IPS-18a (cell line): Measurements from ENCODE around the gene SATB2.

ENCODE experiments used
- H3K27ac ChIP-seq: one replicate; pipeline ENCODE4 v1.5.1; 2013; ENCODE audit warnings: low read length
- H3K27me3 ChIP-seq: one replicate; pipeline ENCODE4 v1.6.1; 2013; ENCODE audit warnings: mild to moderate bottlenecking, low read length; ENCODE audit not compliant: control insufficient read depth, insufficient read depth
- H3K36me3 ChIP-seq: one replicate; pipeline ENCODE4 v1.6.1; 2013; ENCODE audit warnings: low read depth, low read length; ENCODE audit not compliant: control insufficient read depth
- H3K4me1 ChIP-seq: one replicate; pipeline ENCODE4 v1.6.1; 2013; ENCODE audit warnings: low read depth, low read length; ENCODE audit not compliant: control insufficient read depth
- H3K4me3 ChIP-seq: one replicate; pipeline ENCODE4 v1.5.1; 2013; ENCODE audit warnings: low read length
- H3K9ac ChIP-seq: one replicate; pipeline ENCODE4 v1.6.1; 2013; ENCODE audit warnings: mild to moderate bottlenecking, low read length, moderate library complexity
- H3K9me3 ChIP-seq: one replicate; pipeline ENCODE4 v1.6.1; 2013; ENCODE audit warnings: low read depth, low read length; ENCODE audit not compliant: control insufficient read depth

SATB2 gene

GRCh38 chr2:199464606-199465352, 7.0 kb upstream of the SATB2 start:
- Histone ChIP-seq H3K27me3 (peaks cover 100% of the 10 kb centered on the region), H3K9ac (no peak overlapping the region), H3K4me1 (peaks cover 42% of the 10 kb centered on the region), H3K9me3 (no peaks in the 10 kb centered on the region), H3K36me3 (no peaks in the 10 kb centered on the region), H3K4me3 (peak overlapping the region; percentile 62), H3K27ac (no peak overlapping the region)

- peaks cover 92% of the 10 kb centered on the region for H3K27me3 ChIP-seq
- no peaks in the 10 kb centered on the region for H3K36me3 ChIP-seq
- no peak overlapping the region for H3K9ac ChIP-seq
- H3K9me3 ChIP-seq: no peaks in the 10 kb centered on the region
- H3K4me1 ChIP-seq: peaks cover 38% of the 10 kb centered on the region
- H3K4me3 ChIP-seq: peak overlapping the region; percentile 62
- no peak overlapping the region for H3K27ac ChIP-seq
Observed at GRCh38 chr2:199463708-199464605, 6.2 kb upstream of the SATB2 start.

DNA sequence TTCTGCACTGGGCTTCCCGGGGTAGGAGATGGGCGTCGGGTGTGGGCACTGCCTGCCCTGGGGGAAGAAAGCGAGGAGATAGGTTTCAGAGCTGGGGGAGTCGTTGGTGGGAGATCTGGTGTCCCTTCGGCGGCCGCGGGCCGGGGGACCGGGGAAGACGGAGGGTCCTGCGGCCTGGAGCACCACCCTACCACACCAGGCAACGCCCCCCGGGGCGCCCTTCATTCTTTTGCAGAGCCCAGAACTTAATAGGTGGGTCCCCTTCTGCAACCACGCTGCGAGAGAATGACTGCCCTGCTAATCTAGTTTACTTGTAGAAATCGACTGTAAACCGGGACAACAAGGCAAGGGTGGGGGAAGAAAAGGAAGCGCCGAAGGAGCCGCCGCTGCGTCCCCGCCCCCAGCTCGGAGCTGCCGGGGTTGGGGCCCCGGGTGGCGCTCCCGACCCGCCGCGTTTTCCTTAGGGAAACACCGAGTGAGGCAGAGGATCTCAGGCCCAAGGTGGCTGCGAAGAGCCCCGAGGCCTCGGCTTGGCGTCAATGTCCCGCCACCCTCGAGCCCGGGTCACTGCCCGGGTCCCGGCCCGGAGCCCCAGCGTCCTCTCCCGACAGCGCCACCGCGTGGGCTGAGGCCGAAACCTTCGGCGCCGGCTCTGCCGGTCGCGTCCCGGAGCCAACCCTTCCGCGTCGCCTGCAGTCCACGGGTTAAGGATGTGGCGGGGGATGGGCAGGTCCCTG, 5.4 kb upstream of the SATB2 start:
- Histone ChIP-seq H3K27ac (no peak overlapping the region), H3K27me3 (peaks cover 83% of the 10 kb centered on the region), H3K9me3 (no peaks in the 10 kb centered on the region), H3K4me3 (peak overlapping the region; percentile 62), H3K9ac (no peak overlapping the region), H3K36me3 (no peaks in the 10 kb centered on the region), H3K4me1 (peaks cover 36% of the 10 kb centered on the region)

GRCh38 chr2:199462347-199462955, 4.7 kb upstream of the SATB2 start:
- peak overlapping the region; percentile 62 for H3K4me3 ChIP-seq

GRCh38 chr2:199461711-199462346, 4.1 kb upstream of the SATB2 start:
- Histone ChIP-seq H3K36me3 (no peaks in the 10 kb centered on the region), H3K27ac (no peak overlapping the region), H3K4me1 (peaks cover 28% of the 10 kb centered on the region), H3K4me3 (peak overlapping the region; percentile 62), H3K27me3 (peaks cover 77% of the 10 kb centered on the region), H3K9ac (no peak overlapping the region), H3K9me3 (no peaks in the 10 kb centered on the region)

More at GRCh38 chr2:199462347-199462955, 4.7 kb upstream of the SATB2 start:
- Histone ChIP-seq H3K9ac (no peak overlapping the region), H3K27ac (no peak overlapping the region), H3K9me3 (no peaks in the 10 kb centered on the region), H3K4me1 (peaks cover 30% of the 10 kb centered on the region), H3K36me3 (no peaks in the 10 kb centered on the region), H3K27me3 (peaks cover 77% of the 10 kb centered on the region)

DNA sequence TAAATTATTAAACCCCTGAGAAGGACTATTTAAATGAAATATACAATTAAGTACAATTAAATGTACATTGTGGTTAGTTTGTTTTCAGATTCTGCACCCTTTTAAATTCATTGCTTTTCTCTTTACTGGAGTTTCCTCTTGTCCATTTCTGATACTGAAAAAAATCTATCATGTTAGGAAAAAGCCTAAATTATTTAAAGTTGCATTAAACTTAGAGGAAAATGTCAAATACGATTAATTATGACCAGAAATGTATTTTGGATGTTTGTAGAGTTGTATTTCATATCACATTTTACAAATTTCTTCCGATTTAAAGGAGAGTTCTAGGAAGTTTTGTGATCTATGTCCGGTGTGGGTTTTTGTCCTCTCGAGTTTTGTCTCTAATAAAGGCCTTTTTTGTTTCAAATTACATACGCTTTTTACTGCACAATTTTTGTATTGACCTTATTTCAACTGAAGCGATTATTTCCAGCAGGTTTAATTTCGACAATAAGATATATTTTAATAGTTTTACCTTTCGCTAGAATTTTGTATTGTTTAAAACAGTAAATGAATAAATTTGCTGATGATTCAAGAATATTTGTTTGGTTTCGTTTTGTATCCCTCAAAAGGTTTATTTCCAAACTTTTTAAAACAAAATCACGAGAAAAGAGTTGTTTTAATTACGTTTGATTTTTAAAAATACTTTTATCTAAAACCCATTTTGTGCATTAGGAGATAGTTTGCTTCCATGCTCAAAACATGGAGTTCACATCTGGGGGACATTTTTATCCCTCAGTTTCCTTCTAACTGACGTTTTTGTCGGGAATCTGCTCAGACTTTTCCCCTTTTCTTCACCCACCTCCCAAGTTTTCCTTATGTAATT, 3.3 kb upstream of the SATB2 start:
- no peaks in the 10 kb centered on the region for H3K36me3 ChIP-seq
- H3K9ac ChIP-seq: no peak overlapping the region
- H3K4me3 ChIP-seq: peak overlapping the region; percentile 62
- peaks cover 25% of the 10 kb centered on the region for H3K4me1 ChIP-seq
- peaks cover 76% of the 10 kb centered on the region for H3K27me3 ChIP-seq
- H3K9me3 ChIP-seq: no peaks in the 10 kb centered on the region
- no peak overlapping the region for H3K27ac ChIP-seq

DNA sequence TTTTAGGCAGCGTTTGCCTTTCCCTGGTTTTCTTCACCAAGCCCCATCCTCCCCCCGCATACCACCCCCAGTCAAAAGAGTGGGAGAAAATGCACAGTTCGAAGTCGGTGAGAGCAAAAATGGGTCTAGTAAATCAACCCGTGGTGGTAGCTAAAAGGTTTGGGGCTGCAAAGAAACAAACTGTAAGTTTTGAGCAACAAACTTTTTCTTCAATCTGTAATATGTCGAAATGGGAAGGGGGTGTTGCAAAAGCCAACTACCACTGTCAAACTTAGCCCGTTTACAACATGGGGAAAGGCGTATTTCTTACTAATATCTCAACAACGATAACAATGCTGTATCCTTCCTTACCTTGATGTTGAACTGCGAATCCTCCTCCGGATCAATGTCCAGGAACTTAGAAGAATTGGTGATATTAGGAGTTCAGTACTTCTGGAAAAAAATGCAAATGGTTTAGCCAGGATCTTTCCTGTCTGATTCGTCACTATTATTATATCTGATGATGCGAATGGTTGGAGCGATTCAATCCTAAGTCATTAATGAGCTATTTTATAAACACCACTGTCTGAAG, 2.4 kb upstream of the SATB2 start:
- H3K9ac ChIP-seq: peak overlapping the region; percentile 66
- peaks cover 76% of the 10 kb centered on the region for H3K27me3 ChIP-seq
- H3K4me1 ChIP-seq: peaks cover 28% of the 10 kb centered on the region
- H3K36me3 ChIP-seq: no peaks in the 10 kb centered on the region
- no peak overlapping the region for H3K27ac ChIP-seq
- H3K9me3 ChIP-seq: no peaks in the 10 kb centered on the region
- peak overlapping the region; percentile 91 for H3K4me3 ChIP-seq

DNA sequence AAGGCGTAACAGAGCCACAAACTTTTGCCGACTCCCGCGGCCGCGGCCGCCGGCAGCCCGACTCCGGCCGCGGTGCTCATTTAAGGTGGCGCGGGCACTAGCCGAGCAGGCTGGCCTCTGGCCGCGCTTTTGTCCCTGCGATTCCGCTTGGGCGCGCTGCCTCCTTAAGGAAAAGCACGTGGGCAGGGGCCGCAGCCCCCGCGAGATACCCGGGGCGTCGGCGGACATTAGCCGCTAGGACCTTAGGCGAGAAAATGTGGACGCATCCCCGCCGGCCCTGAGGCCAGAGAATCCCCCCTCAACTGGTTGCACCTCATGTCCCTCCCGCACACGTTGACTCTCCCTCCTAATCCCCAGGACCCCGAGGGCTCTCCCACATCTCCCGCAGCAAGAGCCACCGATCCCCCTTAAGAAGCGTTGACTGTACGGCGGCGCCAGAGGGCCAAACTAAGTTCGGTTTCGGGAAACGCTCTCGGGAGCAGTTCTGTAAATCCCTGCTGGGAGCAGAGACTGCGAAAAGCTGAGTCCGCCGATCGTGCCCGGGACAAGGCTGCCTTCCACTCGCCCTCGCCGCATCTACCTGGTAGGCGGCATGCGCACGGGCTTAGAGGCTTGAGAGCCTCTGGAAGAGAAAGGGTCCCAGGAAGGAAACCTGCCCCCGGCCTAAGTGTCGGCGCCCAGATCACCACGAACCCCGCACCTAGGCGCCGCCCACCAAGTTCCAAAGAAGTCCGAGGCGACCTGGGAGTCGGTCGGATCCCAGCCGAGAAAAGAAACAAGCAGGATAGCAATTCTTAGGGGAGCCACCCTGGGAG, 1.8 kb upstream of the SATB2 start:
- H3K4me3 ChIP-seq: peak overlapping the region; percentile 91
- H3K36me3 ChIP-seq: no peaks in the 10 kb centered on the region
- H3K27ac ChIP-seq: no peak overlapping the region
- peaks cover 26% of the 10 kb centered on the region for H3K4me1 ChIP-seq
- H3K9ac ChIP-seq: peak overlapping the region; percentile 66
- peaks cover 76% of the 10 kb centered on the region for H3K27me3 ChIP-seq
- H3K9me3 ChIP-seq: no peaks in the 10 kb centered on the region

DNA sequence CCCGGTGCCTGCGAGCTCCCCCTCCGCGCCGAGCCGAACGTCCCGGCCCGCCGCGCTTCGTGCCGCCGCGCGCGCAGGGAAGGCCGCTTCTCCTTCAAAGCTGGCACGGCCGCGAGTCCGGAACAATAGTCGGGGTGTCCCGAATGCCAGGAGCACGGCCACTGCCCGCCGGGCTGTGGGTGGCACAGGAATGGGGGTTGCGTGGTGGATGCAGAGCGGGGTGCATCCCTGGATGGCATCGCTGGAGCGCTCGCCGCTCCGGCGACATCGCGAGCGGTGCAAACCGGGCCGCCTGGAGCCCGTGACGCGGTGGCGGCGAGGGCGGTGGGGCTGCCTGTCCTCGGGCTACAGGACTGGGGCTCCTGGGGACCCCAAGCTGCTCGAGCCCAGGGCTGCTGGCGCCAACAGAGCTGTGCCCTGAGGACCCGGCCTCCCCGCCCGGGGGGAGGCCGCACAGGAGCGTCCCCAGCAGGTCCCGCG, 1.1 kb upstream of the SATB2 start:
- Histone ChIP-seq H3K4me1 (peaks cover 26% of the 10 kb centered on the region), H3K27me3 (peaks cover 76% of the 10 kb centered on the region), H3K27ac (no peak overlapping the region), H3K9me3 (no peaks in the 10 kb centered on the region), H3K36me3 (no peaks in the 10 kb centered on the region), H3K4me3 (peak overlapping the region; percentile 91), H3K9ac (peak overlapping the region; percentile 66)
